Measurements from ENCODE around the gene FAM135A.

FAM135A gene

GRCh38 chr6:70380771-70381416 lies 32.4 kb upstream of the FAM135A start:
- Histone ChIP-seq H3K4me3 (replicated peaks; ENCODE audit: low read depth, low read length) (no peak overlapping the region), H3K36me3 (ENCODE audit: control insufficient read depth, insufficient read depth, low read length) (no peaks in the 10 kb centered on the region), H3K27me3 (replicated peaks; ENCODE audit: control insufficient read depth, insufficient read depth, low read length) (no peaks in the 10 kb centered on the region)
- TF ChIP-seq CTCF (IDR thresholded peaks at IDR 0.05; ENCODE audit: insufficient read depth, low read length, poor library complexity, severe bottlenecking): no peak
- no peak for DNase-seq (ENCODE audit: extremely low read depth, insufficient read length)

GRCh38 chr6:70381417-70381782 lies 31.9 kb upstream of the FAM135A start:
- Histone ChIP-seq H3K4me3 (replicated peaks; ENCODE audit: low read depth, low read length) (no peak overlapping the region), H3K27me3 (replicated peaks; ENCODE audit: control insufficient read depth, insufficient read depth, low read length) (no peaks in the 10 kb centered on the region), H3K36me3 (ENCODE audit: control insufficient read depth, insufficient read depth, low read length) (no peaks in the 10 kb centered on the region)
- DNase-seq (ENCODE audit: extremely low read depth, insufficient read length): no peak
- TF ChIP-seq CTCF (IDR thresholded peaks at IDR 0.05; ENCODE audit: insufficient read depth, low read length, poor library complexity, severe bottlenecking): no peak

- Histone ChIP-seq H3K36me3 (ENCODE audit: control insufficient read depth, insufficient read depth, low read length) (no peaks in the 10 kb centered on the region), H3K27me3 (replicated peaks; ENCODE audit: control insufficient read depth, insufficient read depth, low read length) (no peaks in the 10 kb centered on the region), H3K4me3 (replicated peaks; ENCODE audit: low read depth, low read length) (no peak overlapping the region)
Observed at GRCh38 chr6:70385901-70386300, 27.4 kb upstream of the FAM135A start.

GRCh38 chr6:70388814-70389213 lies 24.5 kb upstream of the FAM135A start:
- no peaks in the 10 kb centered on the region for H3K27me3 ChIP-seq (replicated peaks; ENCODE audit: control insufficient read depth, insufficient read depth, low read length)
- TF ChIP-seq CTCF (IDR thresholded peaks at IDR 0.05; ENCODE audit: insufficient read depth, low read length, poor library complexity, severe bottlenecking): no peak
- DNase-seq (ENCODE audit: extremely low read depth, insufficient read length): no peak
- no peaks in the 10 kb centered on the region for H3K36me3 ChIP-seq (ENCODE audit: control insufficient read depth, insufficient read depth, low read length)
- no peak overlapping the region for H3K4me3 ChIP-seq (replicated peaks; ENCODE audit: low read depth, low read length)

More at GRCh38 chr6:70385901-70386300, 27.4 kb upstream of the FAM135A start:
- TF ChIP-seq CTCF (IDR thresholded peaks at IDR 0.05; ENCODE audit: insufficient read depth, low read length, poor library complexity, severe bottlenecking): no peak
- DNase-seq (ENCODE audit: extremely low read depth, insufficient read length): no peak

- no peak for DNase-seq (ENCODE audit: extremely low read depth, insufficient read length)
- no peak for TF ChIP-seq CTCF (IDR thresholded peaks at IDR 0.05; ENCODE audit: insufficient read depth, low read length, poor library complexity, severe bottlenecking)
- no peak overlapping the region for H3K4me3 ChIP-seq (replicated peaks; ENCODE audit: low read depth, low read length)
- H3K27me3 ChIP-seq (replicated peaks; ENCODE audit: control insufficient read depth, insufficient read depth, low read length): no peaks in the 10 kb centered on the region
- no peaks in the 10 kb centered on the region for H3K36me3 ChIP-seq (ENCODE audit: control insufficient read depth, insufficient read depth, low read length)
Observed at GRCh38 chr6:70389261-70389660, 24.0 kb upstream of the FAM135A start.

- H3K36me3 ChIP-seq (ENCODE audit: control insufficient read depth, insufficient read depth, low read length): no peaks in the 10 kb centered on the region
- no peak overlapping the region for H3K4me3 ChIP-seq (replicated peaks; ENCODE audit: low read depth, low read length)
- DNase-seq (ENCODE audit: extremely low read depth, insufficient read length): no peak
- H3K27me3 ChIP-seq (replicated peaks; ENCODE audit: control insufficient read depth, insufficient read depth, low read length): no peaks in the 10 kb centered on the region
- no peak for TF ChIP-seq CTCF (IDR thresholded peaks at IDR 0.05; ENCODE audit: insufficient read depth, low read length, poor library complexity, severe bottlenecking)
Observed at GRCh38 chr6:70390067-70390466, 23.2 kb upstream of the FAM135A start.

All from GM06990 (cell line).